ENCODE results near the gene C19orf47.

The C19orf47 gene, protein sequence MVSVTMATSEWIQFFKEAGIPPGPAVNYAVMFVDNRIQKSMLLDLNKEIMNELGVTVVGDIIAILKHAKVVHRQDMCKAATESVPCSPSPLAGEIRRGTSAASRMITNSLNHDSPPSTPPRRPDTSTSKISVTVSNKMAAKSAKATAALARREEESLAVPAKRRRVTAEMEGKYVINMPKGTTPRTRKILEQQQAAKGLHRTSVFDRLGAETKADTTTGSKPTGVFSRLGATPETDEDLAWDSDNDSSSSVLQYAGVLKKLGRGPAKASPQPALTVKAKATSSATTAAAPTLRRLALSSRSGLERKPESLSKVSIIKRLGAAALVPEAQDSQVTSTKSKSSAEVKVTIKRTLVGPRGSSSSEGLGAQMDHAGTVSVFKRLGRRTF

DNA sequence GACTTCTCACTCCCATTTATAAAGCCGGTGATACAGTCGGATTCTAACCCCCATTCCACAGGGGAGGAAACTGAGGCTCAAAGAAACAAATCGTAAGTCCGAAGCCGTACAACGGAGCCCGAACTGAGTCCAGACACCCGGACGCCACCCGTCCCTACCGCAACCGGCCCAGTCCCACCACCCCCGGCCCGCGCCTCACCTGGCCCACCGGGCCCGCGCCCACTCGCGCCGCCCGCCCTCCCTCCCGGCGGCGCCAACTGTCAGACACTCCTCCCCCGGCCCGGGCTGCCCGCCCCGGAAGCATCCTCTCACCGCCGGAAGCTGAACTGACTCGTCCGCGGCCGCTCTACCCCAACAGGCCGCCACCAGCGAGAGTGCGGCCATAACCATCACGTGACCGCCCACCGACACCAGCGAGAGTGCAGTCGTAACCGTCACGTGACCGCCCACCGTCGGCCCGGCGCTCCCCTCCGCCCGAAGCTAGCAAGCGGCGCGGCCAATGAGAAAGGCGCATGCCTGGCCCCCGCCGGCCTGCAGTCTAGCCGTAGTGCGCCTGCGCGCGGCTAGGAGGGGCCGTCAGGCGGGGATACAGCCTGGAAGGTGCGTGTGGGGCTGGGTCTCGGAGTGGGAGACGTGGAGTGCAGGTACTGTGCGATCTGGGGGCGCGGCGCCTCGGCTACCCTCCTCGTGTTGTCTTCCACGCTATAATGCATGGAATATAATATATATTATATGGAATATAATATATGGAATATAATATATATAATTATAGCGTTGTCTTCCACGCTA lies at the start of gene C19orf47, which contains the start of gene PLD3:
C19orf47 (minus strand) TSS at position 273 of the 789 bp plus-strand sequence. CDS start 6,540 bp downstream, outside the sequence.
PLD3 (plus strand) TSS at position 571 of the 789 bp plus-strand sequence. CDS start 17,789 bp downstream, outside the sequence.
- peaks cover 20% of the 10 kb centered on the region for H3K4me1 Mint-ChIP-seq

GRCh38 chr19:40397568-40397906 lies 49.3 kb upstream of the C19orf47 start:
- Mint-ChIP-seq H3K27me3 (ENCODE audit: low read depth, poor library complexity) (peaks cover 15% of the 10 kb centered on the region), H3K27ac (no peak overlapping the region)

More for the DNA sequence above, at the start of gene C19orf47, which contains the start of gene PLD3:
- Mint-ChIP-seq H3K4me3 (peak within 1 kb of the TSS; percentile 95), H3K9me3 (no peaks in the 10 kb centered on the region), H3K36me3 (ENCODE audit: low read depth) (no peaks in the 10 kb centered on the region), H3K27ac (peak within 1 kb of the TSS; percentile 21), H3K27me3 (ENCODE audit: low read depth, poor library complexity) (peaks cover 9% of the 10 kb centered on the region)
- TF ChIP-seq CTCF (IDR thresholded peaks at IDR 0.05) = no peak
- peak; percentile 98 for DNase-seq

GRCh38 chr19:40396886-40397567 lies 48.8 kb upstream of the C19orf47 start:
- H3K9me3 Mint-ChIP-seq = no peaks in the 10 kb centered on the region
- no peak overlapping the region for H3K27ac Mint-ChIP-seq
- no peak overlapping the region for H3K4me3 Mint-ChIP-seq
- TF ChIP-seq CTCF (IDR thresholded peaks at IDR 0.05) = no peak
- DNase-seq = no peak
- H3K27me3 Mint-ChIP-seq (ENCODE audit: low read depth, poor library complexity) = peaks cover 15% of the 10 kb centered on the region
- peaks cover 34% of the 10 kb centered on the region for H3K4me1 Mint-ChIP-seq
- no peaks in the 10 kb centered on the region for H3K36me3 Mint-ChIP-seq (ENCODE audit: low read depth)

More at GRCh38 chr19:40397568-40397906, 49.3 kb upstream of the C19orf47 start:
- no peak overlapping the region for H3K4me3 Mint-ChIP-seq
- H3K36me3 Mint-ChIP-seq (ENCODE audit: low read depth) = no peaks in the 10 kb centered on the region
- H3K9me3 Mint-ChIP-seq = no peaks in the 10 kb centered on the region
- no peak for DNase-seq
- TF ChIP-seq CTCF (IDR thresholded peaks at IDR 0.05) = no peak
- H3K4me1 Mint-ChIP-seq = peaks cover 29% of the 10 kb centered on the region

- peaks cover 15% of the 10 kb centered on the region for H3K27me3 Mint-ChIP-seq (ENCODE audit: low read depth, poor library complexity)
- no peak overlapping the region for H3K4me3 Mint-ChIP-seq
- no peak for TF ChIP-seq CTCF (IDR thresholded peaks at IDR 0.05)
- H3K27ac Mint-ChIP-seq = no peak overlapping the region
- no peak for DNase-seq
- H3K9me3 Mint-ChIP-seq = no peaks in the 10 kb centered on the region
- peaks cover 27% of the 10 kb centered on the region for H3K4me1 Mint-ChIP-seq
- no peaks in the 10 kb centered on the region for H3K36me3 Mint-ChIP-seq (ENCODE audit: low read depth)
These were observed 47.8 kb upstream of the C19orf47 start for GRCh38 chr19:40395956-40396355.

DNA sequence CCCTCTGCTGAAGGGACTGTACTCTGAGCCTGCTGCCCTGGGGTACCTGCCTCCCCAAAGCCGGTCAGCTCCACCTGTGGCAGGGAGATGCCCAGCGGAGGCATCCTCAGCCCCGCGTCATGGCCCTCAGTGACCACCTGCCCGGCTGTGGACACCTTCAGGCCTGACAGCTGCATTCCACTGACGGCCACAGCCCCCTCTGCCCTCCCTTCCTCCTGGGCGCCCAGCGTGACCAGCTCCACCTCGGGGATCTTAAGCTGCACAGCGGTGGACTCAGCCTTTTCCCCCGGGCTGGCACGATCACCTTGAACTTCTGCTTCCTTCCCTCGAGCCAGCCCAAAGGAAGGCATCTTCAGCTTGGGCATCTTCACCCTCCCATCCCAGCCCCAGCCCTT lies 46.6 kb upstream of the C19orf47 start:
- peaks cover 15% of the 10 kb centered on the region for H3K27me3 Mint-ChIP-seq (ENCODE audit: low read depth, poor library complexity)
- no peaks in the 10 kb centered on the region for H3K36me3 Mint-ChIP-seq (ENCODE audit: low read depth)
- no peaks in the 10 kb centered on the region for H3K9me3 Mint-ChIP-seq
- H3K4me1 Mint-ChIP-seq = peaks cover 23% of the 10 kb centered on the region
- H3K27ac Mint-ChIP-seq = no peak overlapping the region
- DNase-seq = peak; percentile 49
- H3K4me3 Mint-ChIP-seq = no peak overlapping the region
- no peak for TF ChIP-seq CTCF (IDR thresholded peaks at IDR 0.05)
